ENCODE data around the gene DDAH1.

The DDAH1 gene

GRCh38 chr1:85440612-85441011, 24.3 kb downstream of the DDAH1 start:
- Histone ChIP-seq H3K4me2 (ENCODE audit: insufficient read depth, low read length) (no peak overlapping the region), H2AFZ (ENCODE audit: low read depth, low read length) (no peak overlapping the region), H3K4me1 (ENCODE audit: insufficient read depth, low read length) (no peaks in the 10 kb centered on the region), H3K27me3 (ENCODE audit: insufficient read depth, low read length, poor library complexity) (no peaks in the 10 kb centered on the region), H3K27ac (ENCODE audit: low read length) (no peak overlapping the region), H3K9ac (ENCODE audit: low read depth, low read length) (no peak overlapping the region), H3K36me3 (ENCODE audit: insufficient read depth, low read length) (no peaks in the 10 kb centered on the region), H3K4me3 (ENCODE audit: low read depth in 1 of 2, low read length in 2 of 2) (no peak overlapping the region), H3K9me3 (ENCODE audit: insufficient read depth, low read length, severe bottlenecking) (no peaks in the 10 kb centered on the region), H4K20me1 (ENCODE audit: insufficient read depth, low read length) (no peaks in the 10 kb centered on the region), H3K79me2 (ENCODE audit: insufficient read depth, low read length) (no peaks in the 10 kb centered on the region)
- no peak for TF ChIP-seq CTCF (IDR thresholded peaks at IDR 0.05; ENCODE audit: borderline replicate concordance, extremely low read depth, low read length, poor library complexity, severe bottlenecking)
- no peak for TF ChIP-seq EZH2 (IDR thresholded peaks at IDR 0.05; ENCODE audit: borderline replicate concordance, low read depth, low read length, severe bottlenecking)
- ATAC-seq (ENCODE audit: insufficient read depth, low read depth) (no peak), DNase-seq (no peak)

GRCh38 chr1:85438353-85438752, 26.6 kb downstream of the DDAH1 start:
- Histone ChIP-seq H3K27me3 (ENCODE audit: insufficient read depth, low read length, poor library complexity) (no peaks in the 10 kb centered on the region), H3K4me2 (ENCODE audit: insufficient read depth, low read length) (no peak overlapping the region), H4K20me1 (ENCODE audit: insufficient read depth, low read length) (no peaks in the 10 kb centered on the region), H3K27ac (ENCODE audit: low read length) (no peak overlapping the region), H3K4me3 (ENCODE audit: low read depth in 1 of 2, low read length in 2 of 2) (no peak overlapping the region), H2AFZ (ENCODE audit: low read depth, low read length) (no peak overlapping the region), H3K79me2 (ENCODE audit: insufficient read depth, low read length) (no peaks in the 10 kb centered on the region), H3K36me3 (ENCODE audit: insufficient read depth, low read length) (no peaks in the 10 kb centered on the region), H3K9ac (ENCODE audit: low read depth, low read length) (no peak overlapping the region), H3K9me3 (ENCODE audit: insufficient read depth, low read length, severe bottlenecking) (no peaks in the 10 kb centered on the region), H3K4me1 (ENCODE audit: insufficient read depth, low read length) (no peaks in the 10 kb centered on the region)
- TF ChIP-seq CTCF (IDR thresholded peaks at IDR 0.05; ENCODE audit: borderline replicate concordance, extremely low read depth, low read length, poor library complexity, severe bottlenecking) (no peak), EZH2 (IDR thresholded peaks at IDR 0.05; ENCODE audit: borderline replicate concordance, low read depth, low read length, severe bottlenecking) (no peak)
- ATAC-seq (ENCODE audit: insufficient read depth, low read depth) (no peak), DNase-seq (no peak)

- no peaks in the 10 kb centered on the region for H4K20me1 ChIP-seq (ENCODE audit: insufficient read depth, low read length)
- no peaks in the 10 kb centered on the region for H3K27me3 ChIP-seq (ENCODE audit: insufficient read depth, low read length, poor library complexity)
- H3K79me2 ChIP-seq (ENCODE audit: insufficient read depth, low read length) = no peaks in the 10 kb centered on the region
- DNase-seq (no peak), ATAC-seq (ENCODE audit: insufficient read depth, low read depth) (no peak)
- no peak overlapping the region for H3K4me3 ChIP-seq (ENCODE audit: low read depth in 1 of 2, low read length in 2 of 2)
- H3K36me3 ChIP-seq (ENCODE audit: insufficient read depth, low read length) = no peaks in the 10 kb centered on the region
- no peaks in the 10 kb centered on the region for H3K9me3 ChIP-seq (ENCODE audit: insufficient read depth, low read length, severe bottlenecking)
- H2AFZ ChIP-seq (ENCODE audit: low read depth, low read length) = no peak overlapping the region
- H3K9ac ChIP-seq (ENCODE audit: low read depth, low read length) = no peak overlapping the region
- no peak overlapping the region for H3K27ac ChIP-seq (ENCODE audit: low read length)
- TF ChIP-seq EZH2 (IDR thresholded peaks at IDR 0.05; ENCODE audit: borderline replicate concordance, low read depth, low read length, severe bottlenecking) = no peak
- no peak for TF ChIP-seq CTCF (IDR thresholded peaks at IDR 0.05; ENCODE audit: borderline replicate concordance, extremely low read depth, low read length, poor library complexity, severe bottlenecking)
- no peaks in the 10 kb centered on the region for H3K4me1 ChIP-seq (ENCODE audit: insufficient read depth, low read length)
- H3K4me2 ChIP-seq (ENCODE audit: insufficient read depth, low read length) = no peak overlapping the region
Observed at GRCh38 chr1:85437139-85437538, 27.8 kb downstream of the DDAH1 start.

- H3K79me2 ChIP-seq (ENCODE audit: insufficient read depth, low read length) = no peaks in the 10 kb centered on the region
Observed at GRCh38 chr1:85433096-85433495, 31.9 kb downstream of the DDAH1 start.

More at GRCh38 chr1:85433096-85433495, 31.9 kb downstream of the DDAH1 start:
- no peak for TF ChIP-seq CTCF (IDR thresholded peaks at IDR 0.05; ENCODE audit: borderline replicate concordance, extremely low read depth, low read length, poor library complexity, severe bottlenecking)
- TF ChIP-seq EZH2 (IDR thresholded peaks at IDR 0.05; ENCODE audit: borderline replicate concordance, low read depth, low read length, severe bottlenecking) = no peak
- DNase-seq (no peak), ATAC-seq (ENCODE audit: insufficient read depth, low read depth) (no peak)
- H4K20me1 ChIP-seq (ENCODE audit: insufficient read depth, low read length) = no peaks in the 10 kb centered on the region
- H3K27ac ChIP-seq (ENCODE audit: low read length) = no peak overlapping the region
- no peaks in the 10 kb centered on the region for H3K4me1 ChIP-seq (ENCODE audit: insufficient read depth, low read length)
- H3K4me3 ChIP-seq (ENCODE audit: low read depth in 1 of 2, low read length in 2 of 2) = no peak overlapping the region
- no peaks in the 10 kb centered on the region for H3K9me3 ChIP-seq (ENCODE audit: insufficient read depth, low read length, severe bottlenecking)
- no peaks in the 10 kb centered on the region for H3K36me3 ChIP-seq (ENCODE audit: insufficient read depth, low read length)
- no peak overlapping the region for H3K4me2 ChIP-seq (ENCODE audit: insufficient read depth, low read length)
- H3K27me3 ChIP-seq (ENCODE audit: insufficient read depth, low read length, poor library complexity) = no peaks in the 10 kb centered on the region
- H3K9ac ChIP-seq (ENCODE audit: low read depth, low read length) = no peak overlapping the region
- no peak overlapping the region for H2AFZ ChIP-seq (ENCODE audit: low read depth, low read length)
